ENCODE data around the gene TUBA1A. TPM values are rescaled to one million over a fixed set of nuclear protein-coding genes. Genes with fewer than 3 reads are reported as not detected.
A peak's percentile ranks its signal among the peaks of the same experiment; 100 is the strongest.
"Not testable (repeated sequence)": the region's sequence is repeated elsewhere in the genome, so short reads cannot be mapped to it uniquely, and the experiment has no call there.

TUBA1A gene
- polyA plus RNA-seq, 4 donors = 391 to 487 (median 465) TPM

GRCh38 chr12:49201595-49202295, 12.9 kb upstream of the TUBA1A start:
- DNase-seq (ENCODE audit: low read depth in 4 of 4, low spot score in 3 of 4) = no peak

- peak in 1 of 4 donors; percentile 32 for DNase-seq (ENCODE audit: low read depth in 4 of 4, low spot score in 3 of 4)
These were observed 12.2 kb upstream of the TUBA1A start for GRCh38 chr12:49200919-49201594.

DNA sequence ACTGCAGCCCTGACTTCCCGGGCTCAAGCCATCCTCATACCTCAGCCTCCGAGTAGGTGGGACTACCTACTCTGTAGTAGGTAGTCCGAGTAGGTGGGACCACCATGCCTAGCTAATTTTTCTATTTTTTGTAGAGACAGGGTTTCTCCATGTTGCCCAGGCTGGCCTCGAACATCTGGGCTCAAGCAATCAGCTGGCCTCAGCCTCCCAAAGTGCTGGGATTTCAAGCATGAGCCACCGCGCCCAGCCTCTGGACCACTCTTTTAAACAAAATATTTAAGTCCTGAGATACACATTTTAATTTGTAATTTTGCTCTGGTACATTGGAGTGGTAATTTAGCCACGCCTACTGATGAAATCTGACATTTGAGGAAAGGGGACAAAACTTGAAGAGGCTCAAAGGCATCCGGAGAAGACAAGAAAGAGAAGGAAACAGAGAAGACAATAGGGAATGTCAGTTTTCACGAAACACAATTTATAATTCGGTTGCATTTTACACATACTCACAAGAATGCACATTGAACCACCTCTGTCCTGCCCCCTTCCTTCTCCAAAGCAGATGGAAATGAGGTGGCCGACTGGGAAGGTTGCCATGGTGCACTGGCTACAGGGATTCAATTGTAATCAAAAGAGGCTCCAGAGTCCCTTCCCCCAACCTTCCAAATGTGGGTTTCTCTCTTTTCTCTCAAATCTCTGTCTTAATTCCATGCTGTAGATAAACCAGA, 9.7 kb upstream of the TUBA1A start:
- DNase-seq (ENCODE audit: low read depth in 4 of 4, low spot score in 3 of 4) = no peak

- DNase-seq (ENCODE audit: low read depth in 4 of 4, low spot score in 3 of 4) = no peak
These were observed 8.4 kb upstream of the TUBA1A start for GRCh38 chr12:49197256-49197655.

GRCh38 chr12:49195736-49196135, 6.9 kb upstream of the TUBA1A start:
- no peak for DNase-seq (ENCODE audit: low read depth in 4 of 4, low spot score in 3 of 4)

GRCh38 chr12:49193746-49194145, 4.9 kb upstream of the TUBA1A start:
- not testable (repeated sequence) for DNase-seq (ENCODE audit: low read depth in 4 of 4, low spot score in 3 of 4)

DNA sequence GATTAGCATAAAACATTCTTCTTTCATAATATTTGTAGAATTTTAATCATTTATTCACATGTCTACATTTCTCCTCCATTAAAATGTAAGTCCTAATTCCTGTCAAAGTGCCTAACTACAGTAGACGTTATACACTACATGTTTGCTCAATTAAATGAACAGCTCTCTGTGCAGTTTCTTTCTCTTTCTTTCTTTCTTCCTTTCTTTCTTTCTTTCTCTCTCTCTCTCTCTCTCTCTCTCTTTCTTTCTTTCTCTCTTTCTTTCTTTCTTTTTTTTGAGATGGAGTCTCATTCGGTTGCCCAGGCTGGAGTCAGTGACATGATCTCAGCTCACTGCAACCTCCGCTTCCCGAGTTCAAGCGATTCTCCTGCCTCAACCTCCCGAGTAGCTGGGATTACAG, 2.6 kb upstream of the TUBA1A start:
- not testable (repeated sequence) for DNase-seq (ENCODE audit: low read depth in 4 of 4, low spot score in 3 of 4)

DNA sequence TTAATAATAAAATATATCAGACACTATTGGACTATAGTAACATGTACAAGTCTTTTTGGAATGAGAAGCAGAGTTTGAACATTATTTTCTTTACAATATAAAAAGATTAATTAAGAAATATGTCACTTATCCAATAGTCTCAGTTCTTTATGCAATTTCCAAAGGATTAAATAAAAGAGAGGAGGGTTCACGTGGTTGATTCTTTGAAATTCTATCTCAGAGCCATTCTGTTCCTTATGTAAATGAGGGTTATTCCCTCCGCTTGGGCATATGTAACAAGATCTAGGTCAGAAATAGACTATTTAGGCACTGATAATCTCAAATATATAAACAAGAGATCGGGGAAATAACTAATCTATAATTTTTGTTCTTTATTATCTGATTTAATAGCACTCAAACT, 2.1 kb upstream of the TUBA1A start:
- DNase-seq (ENCODE audit: low read depth in 4 of 4, low spot score in 3 of 4) = no peak

- no peak for DNase-seq (ENCODE audit: low read depth in 4 of 4, low spot score in 3 of 4)
These were observed 1.1 kb upstream of the TUBA1A start for GRCh38 chr12:49189731-49190716.

DNA sequence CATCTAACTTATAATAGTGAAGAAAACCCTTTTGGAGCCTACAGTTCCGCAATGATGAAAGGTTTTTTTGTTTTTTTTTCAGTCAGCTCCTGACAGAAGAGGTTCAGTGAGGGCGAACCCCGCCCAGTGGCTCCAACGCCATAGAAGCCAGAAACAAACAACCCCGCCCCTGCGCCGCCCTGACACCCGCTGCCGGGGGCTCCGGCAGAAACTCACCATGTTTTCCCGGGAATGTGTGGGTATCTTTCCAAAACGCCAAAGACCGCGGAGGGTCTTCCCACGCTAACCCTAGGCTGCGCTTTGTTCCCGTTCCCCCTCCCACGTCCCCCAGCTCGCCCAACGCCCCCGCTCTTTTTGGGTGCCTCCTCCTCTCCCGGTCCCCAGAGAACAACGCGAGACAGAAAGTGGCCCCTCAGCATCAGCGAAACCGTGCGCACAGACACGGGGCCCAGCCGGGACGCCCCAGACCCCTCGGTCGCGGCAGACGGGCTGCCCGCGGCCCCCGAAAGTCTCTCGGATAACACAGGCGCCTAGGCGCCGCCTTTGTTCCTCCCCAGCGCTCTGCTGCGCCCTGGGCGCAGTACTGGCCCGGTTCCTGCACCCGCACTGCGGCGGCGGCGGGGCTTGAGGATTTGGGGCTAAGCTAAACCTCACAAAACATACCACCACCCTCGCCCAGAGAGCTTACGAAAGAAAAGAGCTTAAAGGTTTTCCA, 522 bp downstream of the TUBA1A start:
- peak; percentile 55 to 63 (median 59) for DNase-seq (ENCODE audit: low read depth in 4 of 4, low spot score in 3 of 4)

- peak in 1 of 4 donors; percentile 41 for DNase-seq (ENCODE audit: low read depth in 4 of 4, low spot score in 3 of 4)
These were observed 1.7 kb downstream of the TUBA1A start for GRCh38 chr12:49187184-49187583.

GRCh38 chr12:49186307-49186706, 2.6 kb downstream of the TUBA1A start:
- not testable (repeated sequence) for DNase-seq (ENCODE audit: low read depth in 4 of 4, low spot score in 3 of 4)

- DNase-seq (ENCODE audit: low read depth in 4 of 4, low spot score in 3 of 4) = not testable (repeated sequence)
These were observed 4.2 kb downstream of the TUBA1A start for GRCh38 chr12:49184697-49185096.

- DNase-seq (ENCODE audit: low read depth in 4 of 4, low spot score in 3 of 4) = not testable (repeated sequence)
These were observed 5.5 kb downstream of the TUBA1A start for GRCh38 chr12:49183214-49183950.

DNA sequence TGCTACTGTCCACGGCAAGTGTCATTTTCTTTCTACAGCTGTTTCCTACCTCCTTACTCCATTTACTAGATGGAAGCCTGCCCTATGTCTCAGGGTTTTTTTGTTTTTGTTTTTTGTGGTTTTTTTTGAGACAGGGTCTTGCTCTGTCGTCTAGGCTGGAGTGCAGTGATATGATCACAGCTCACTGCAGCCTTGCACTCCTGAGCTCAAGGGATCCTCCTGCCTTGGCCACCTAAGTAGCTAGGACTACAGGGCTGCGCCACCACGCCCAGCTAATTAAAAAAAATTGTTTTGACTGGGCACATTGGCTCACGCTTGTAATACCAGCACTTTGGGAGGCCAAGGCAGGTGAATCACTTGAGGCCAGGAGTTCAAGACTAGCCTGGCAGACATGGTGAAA, 14.7 kb downstream of the TUBA1A start:
- no peak for DNase-seq (ENCODE audit: low read depth in 4 of 4, low spot score in 3 of 4)

DNA sequence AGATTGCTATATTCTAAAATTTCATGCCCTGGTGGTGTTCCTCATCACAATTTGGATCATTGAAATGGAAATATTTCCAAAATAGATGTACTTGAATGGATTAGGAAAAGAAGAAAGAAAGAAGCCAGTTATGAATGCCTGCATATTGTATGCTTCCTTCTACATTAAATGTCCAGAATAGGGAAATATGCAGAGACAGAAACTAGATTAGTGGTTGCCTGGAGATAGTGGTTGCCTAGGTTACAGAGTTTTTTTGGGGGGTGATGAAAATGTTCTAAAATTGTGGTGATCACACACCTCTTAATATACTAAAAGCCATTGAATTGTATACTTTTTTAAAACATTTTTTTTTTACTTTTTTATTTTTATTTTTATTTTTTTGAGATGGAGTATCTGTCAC, 18.0 kb downstream of the TUBA1A start:
- DNase-seq (ENCODE audit: low read depth in 4 of 4, low spot score in 3 of 4) = no peak

- no peak for DNase-seq (ENCODE audit: low read depth in 4 of 4, low spot score in 3 of 4)
These were observed 23.8 kb downstream of the TUBA1A start for GRCh38 chr12:49165114-49165513.

GRCh38 chr12:49161901-49162300, 27.0 kb downstream of the TUBA1A start:
- not testable (repeated sequence) for DNase-seq (ENCODE audit: low read depth in 4 of 4, low spot score in 3 of 4)
